ENCODE data around the gene NSUN4. TPM values are rescaled to one million over a fixed set of nuclear protein-coding genes. Genes with fewer than 3 reads are reported as not detected.

NSUN4 gene
- total RNA-seq (2016; rRNA removed; fragmentation: Illumina TruSeq; extraction: Trizol) (23.5 and 27.1 TPM in 2 replicates), polyA plus RNA-seq (2011; rRNA removed) (21.5 and 24.0 TPM in 2 replicates), polyA minus RNA-seq (2011; rRNA and poly(A)+ RNA removed; ENCODE audit: low replicate concordance) (146 and 163 TPM in 2 replicates), Bru-seq, nascent RNA (percentile 64 among the genes with signal in this experiment), BruChase-seq, experiment 1, labeled RNA remaining after a 6-hour chase (percentile 67 among the genes with signal in this experiment), BruChase-seq, experiment 2, labeled RNA remaining after a 2-hour chase (percentile 70 among the genes with signal in this experiment)
- total RNA-seq (2016; cell fraction: cytosol; rRNA removed; fragmentation: Illumina TruSeq; extraction: Trizol; ENCODE audit: low read depth) = 1.7 and 2.5 TPM in 2 replicates
- total RNA-seq (2016; cell fraction: insoluble cytoplasmic fraction; rRNA removed; fragmentation: Illumina TruSeq; extraction: Trizol) = 22.9 and 26.3 TPM in 2 replicates
- total RNA-seq (2016; cell fraction: membrane; rRNA removed; fragmentation: Illumina TruSeq; extraction: Trizol) = 6.1 and 6.8 TPM in 2 replicates
- 15.4 and 15.9 TPM in 2 replicates for total RNA-seq (2016; cell fraction: nucleus; rRNA removed; fragmentation: Illumina TruSeq; extraction: Trizol)
- 27.6 and 30.4 TPM in 2 replicates for polyA plus RNA-seq (2011; cell fraction: cytosol; rRNA removed)
- 14.3 and 18.3 TPM in 2 replicates for polyA plus RNA-seq (2011; cell fraction: nucleus; rRNA removed)
- polyA plus RNA-seq (2012) = 15.8 and 20.3 TPM in 2 replicates
- 1.5 and 1.8 TPM in 2 replicates for polyA plus RNA-seq (2016; cell fraction: cytosol; fragmentation: Illumina TruSeq; extraction: Trizol; ENCODE audit: low read depth)
- polyA plus RNA-seq (2016; cell fraction: insoluble cytoplasmic fraction; fragmentation: Illumina TruSeq; extraction: Trizol; ENCODE audit: low read depth) = 18.9 and 21.3 TPM in 2 replicates
- 3.4 and 4.0 TPM in 2 replicates for polyA plus RNA-seq (2016; cell fraction: membrane; fragmentation: Illumina TruSeq; extraction: Trizol; ENCODE audit: low read depth)
- 14.9 and 17.2 TPM in 2 replicates for polyA plus RNA-seq (2016; cell fraction: nucleus; fragmentation: Illumina TruSeq; extraction: Trizol; ENCODE audit: insufficient read depth, low read depth)
- 15.6 and 17.8 TPM in 2 replicates for polyA minus RNA-seq (2011; cell fraction: cytosol; rRNA and poly(A)+ RNA removed)
- polyA minus RNA-seq (2011; cell fraction: nucleus; rRNA and poly(A)+ RNA removed) = 21.8 and 25.9 TPM in 2 replicates
- long read RNA-seq, experiment 1, transcript NSUN4-204 (6 exons, 2,150 nt) = major isoform, 22 of 26 reads
- long read RNA-seq, experiment 1, partial matches to known transcripts = 2 of 26 reads
- long read RNA-seq, experiment 1, other reads (novel, unspliced or antisense) = 2 of 26 reads
- long read RNA-seq, experiment 2, full-length matches to known transcripts = 38 of 67 reads
- long read RNA-seq, experiment 2, partial matches to known transcripts = 2 of 67 reads
- long read RNA-seq, experiment 2, other reads (novel, unspliced or antisense) = 27 of 67 reads

DNA sequence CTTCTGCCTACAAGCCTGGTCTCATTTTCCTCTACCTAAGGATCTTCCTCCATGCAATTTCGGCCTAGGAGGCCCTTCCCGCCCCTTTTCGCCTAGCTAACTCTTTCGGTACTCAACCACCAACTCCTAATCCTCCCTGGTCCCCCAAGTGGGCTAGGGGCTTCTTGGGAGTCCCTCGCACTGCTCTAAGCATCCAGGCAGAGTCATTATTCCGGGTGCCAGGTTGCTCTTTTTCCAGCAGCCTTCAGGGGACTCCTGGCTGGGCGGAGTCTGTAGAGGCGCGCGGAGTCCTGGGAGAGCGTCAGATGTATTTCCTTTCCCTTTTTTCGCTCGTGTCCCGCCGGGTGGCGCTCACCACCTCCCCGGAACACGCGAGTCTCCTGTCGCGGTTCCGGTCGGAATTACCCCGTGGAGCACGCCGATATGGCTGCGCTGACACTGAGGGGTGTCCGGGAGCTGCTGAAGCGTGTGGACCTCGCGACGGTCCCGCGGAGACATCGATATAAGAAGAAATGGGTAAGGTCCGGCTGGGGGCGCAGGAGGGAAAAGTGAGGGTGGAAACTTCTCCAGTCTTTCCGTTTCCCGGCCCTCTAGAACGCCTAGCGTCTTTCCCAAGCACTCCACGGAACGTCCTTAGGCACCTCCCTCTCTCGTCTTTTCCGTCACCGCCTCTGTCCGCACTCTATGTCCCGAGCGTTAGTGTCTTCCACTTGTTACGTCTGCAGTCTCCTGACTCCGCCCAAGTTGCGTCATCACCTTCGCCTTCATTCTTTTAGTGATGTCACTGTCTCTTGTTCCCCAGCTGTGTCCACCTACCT, at the start of gene NSUN4:
Gene NSUN4, plus strand, starts transcription at position 404 of the 818 bp plus-strand sequence. Its CDS starts 20 bp downstream, at position 424.
- intact Hi-C loops (cut with micrococcal nuclease; ENCODE audit: unreplicated experiment) = loop anchor here (2.0 kb wide), 1 partner anchor 38 kb away; the partner anchor contains the start of genes LRRC41 and UQCRH
- TF ChIP-seq FOXK1 (CRISPR knock-in tag; IDR thresholded peaks at IDR 0.05; ENCODE audit: borderline replicate concordance, low read depth) (peak; percentile 74; the same call in 1 of the 2 replicates), ZNF878 (CRISPR knock-in tag; IDR thresholded peaks at IDR 0.05) (peak; percentile 42; the same call in 1 of the 2 replicates), PITX1 (CRISPR knock-in tag; IDR thresholded peaks at IDR 0.05) (peak; percentile 79; the same call in 1 of the 2 replicates), ZSCAN29 (CRISPR knock-in tag; conservative IDR thresholded peaks at IDR 0.05) (no peak), ZNF33A (CRISPR knock-in tag; IDR thresholded peaks at IDR 0.05; ENCODE audit: borderline replicate concordance) (no peak), DNMT1 (CRISPR knock-in tag; IDR thresholded peaks at IDR 0.05) (no peak), MAF1 (CRISPR knock-in tag; IDR thresholded peaks at IDR 0.05; ENCODE audit: borderline replicate concordance) (peak; percentile 69; the same call in 1 of the 2 replicates)
- TF ChIP-seq, protein P1, sequence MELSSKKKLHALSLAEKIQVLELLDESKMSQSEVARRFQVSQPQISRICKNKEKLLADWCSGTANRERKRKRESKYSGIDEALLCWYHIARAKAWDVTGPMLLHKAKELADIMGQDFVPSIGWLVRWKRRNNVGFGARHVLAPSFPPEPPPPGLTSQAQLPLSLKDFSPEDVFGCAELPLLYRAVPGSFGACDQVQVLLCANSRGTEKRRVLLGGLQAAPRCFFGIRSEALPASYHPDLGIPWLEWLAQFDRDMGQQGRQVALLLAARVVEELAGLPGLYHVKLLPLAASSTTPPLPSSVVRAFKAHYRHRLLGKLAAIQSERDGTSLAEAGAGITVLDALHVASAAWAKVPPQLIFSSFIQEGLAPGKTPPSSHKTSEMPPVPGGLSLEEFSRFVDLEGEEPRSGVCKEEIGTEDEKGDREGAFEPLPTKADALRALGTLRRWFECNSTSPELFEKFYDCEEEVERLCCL (CRISPR knock-in tag; IDR thresholded peaks at IDR 0.05; ENCODE audit: borderline replicate concordance) = no peak
- TF ChIP-seq, protein P2, sequence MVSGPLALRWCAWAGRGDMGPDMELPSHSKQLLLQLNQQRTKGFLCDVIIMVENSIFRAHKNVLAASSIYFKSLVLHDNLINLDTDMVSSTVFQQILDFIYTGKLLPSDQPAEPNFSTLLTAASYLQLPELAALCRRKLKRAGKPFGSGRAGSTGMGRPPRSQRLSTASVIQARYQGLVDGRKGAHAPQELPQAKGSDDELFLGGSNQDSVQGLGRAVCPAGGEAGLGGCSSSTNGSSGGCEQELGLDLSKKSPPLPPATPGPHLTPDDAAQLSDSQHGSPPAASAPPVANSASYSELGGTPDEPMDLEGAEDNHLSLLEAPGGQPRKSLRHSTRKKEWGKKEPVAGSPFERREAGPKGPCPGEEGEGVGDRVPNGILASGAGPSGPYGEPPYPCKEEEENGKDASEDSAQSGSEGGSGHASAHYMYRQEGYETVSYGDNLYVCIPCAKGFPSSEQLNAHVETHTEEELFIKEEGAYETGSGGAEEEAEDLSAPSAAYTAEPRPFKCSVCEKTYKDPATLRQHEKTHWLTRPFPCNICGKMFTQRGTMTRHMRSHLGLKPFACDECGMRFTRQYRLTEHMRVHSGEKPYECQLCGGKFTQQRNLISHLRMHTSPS (CRISPR knock-in tag; IDR thresholded peaks at IDR 0.05; ENCODE audit: low read depth) = peak; percentile 55; the same call in 1 of the 2 replicates
- TF ChIP-seq, protein P3, sequence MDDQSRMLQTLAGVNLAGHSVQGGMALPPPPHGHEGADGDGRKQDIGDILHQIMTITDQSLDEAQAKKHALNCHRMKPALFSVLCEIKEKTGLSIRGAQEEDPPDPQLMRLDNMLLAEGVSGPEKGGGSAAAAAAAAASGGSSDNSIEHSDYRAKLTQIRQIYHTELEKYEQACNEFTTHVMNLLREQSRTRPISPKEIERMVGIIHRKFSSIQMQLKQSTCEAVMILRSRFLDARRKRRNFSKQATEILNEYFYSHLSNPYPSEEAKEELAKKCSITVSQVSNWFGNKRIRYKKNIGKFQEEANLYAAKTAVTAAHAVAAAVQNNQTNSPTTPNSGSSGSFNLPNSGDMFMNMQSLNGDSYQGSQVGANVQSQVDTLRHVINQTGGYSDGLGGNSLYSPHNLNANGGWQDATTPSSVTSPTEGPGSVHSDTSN (CRISPR knock-in tag; IDR thresholded peaks at IDR 0.05; ENCODE audit: borderline replicate concordance) = peak; percentile 77; the same call in 1 of the 2 replicates
- TF ChIP-seq, protein P4, sequence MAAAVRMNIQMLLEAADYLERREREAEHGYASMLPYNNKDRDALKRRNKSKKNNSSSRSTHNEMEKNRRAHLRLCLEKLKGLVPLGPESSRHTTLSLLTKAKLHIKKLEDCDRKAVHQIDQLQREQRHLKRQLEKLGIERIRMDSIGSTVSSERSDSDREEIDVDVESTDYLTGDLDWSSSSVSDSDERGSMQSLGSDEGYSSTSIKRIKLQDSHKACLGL (CRISPR knock-in tag; IDR thresholded peaks at IDR 0.05) = no peak; the same call in 1 of the 2 replicates

More for the DNA sequence above, at the start of gene NSUN4:
- in situ Hi-C loops (cut with HindIII; ENCODE audit: extremely low pct_ligation_motif_present, low pct_unique_long_range_greater_than_20kb) = no loop called here
- Histone ChIP-seq H3K4me2 (ENCODE audit: low read depth, low read length) (peak within 1 kb of the TSS; percentile 98), H4K20me1 (ENCODE audit: insufficient read depth, low read length) (no peaks in the 10 kb centered on the region), H3K27ac (ENCODE audit: extremely low read length, insufficient read depth, low read length) (peak within 1 kb of the TSS; percentile 97), H2AFZ (ENCODE audit: low read length) (peak within 1 kb of the TSS; percentile 94), H3K79me2 (ENCODE audit: insufficient read depth, low read length) (peaks cover 17% of the 10 kb centered on the region), H3K27me3 (ENCODE audit: control insufficient read depth in 1 of 2, insufficient read depth in 2 of 2, low read length in 2 of 2) (no peaks in the 10 kb centered on the region; a peak in 1 of 5 replicates), H3K36me3 (replicated peaks in 1 of 2; ENCODE audit: control insufficient read depth in 1 of 2, insufficient read depth in 2 of 2, low read length in 2 of 2) (peaks cover 0 to 14% of the 10 kb centered on the region in 2 experiments; a peak in 2 of 5 replicates), H3K9me3 (ENCODE audit: low read length) (no peaks in the 10 kb centered on the region), H3K4me1 (ENCODE audit: insufficient read depth, low read length) (peaks cover 51% of the 10 kb centered on the region), H3K4me3 (replicated peaks in 1 of 3; ENCODE audit: insufficient read depth in 1 of 3, low read depth in 2 of 3, low read length in 3 of 3) (peak within 1 kb of the TSS; percentile 79 to 88 (median 85)), H3K9ac (ENCODE audit: insufficient read depth, low read depth, low read length) (peak within 1 kb of the TSS; percentile 89)
- TSS peak; percentile 93 for BruUV-seq (replicated peaks)
- CTCF ChIA-PET (ENCODE audit: low intra/inter-chr PET ratio, low total read pairs) = no interaction called here
- 1% methylated on average over 53 of the region's 53 CpGs for WGBS (ENCODE audit: low lambda C conversion rate)
- POLR2A ChIA-PET = interaction anchor here (0.7 to 1.2 kb wide), 8 partner anchors 12 to 366 kb away, joined by 3 to 7 read pairs (median 3); partner anchors contain the start of genes LRRC41, RAD54L and UQCRH
- FAIRE-seq = peak; percentile 61
- peak; percentile 85 for DNase-seq (ENCODE audit: low spot score)
- peak; percentile 92 for ATAC-seq

All from HepG2 (cell line).